NCI-H128 (cell line): ENCODE results near the gene GDAP1L1.
A peak's percentile ranks its signal among the peaks of the same experiment; 100 is the strongest.

ENCODE experiments used
- DNase-seq: peaks from one replicate; lab custom pipeline; 2025; ENCODE audit not compliant: unreplicated experiment; lab: John Stamatoyannopoulos, UW

GDAP1L1 gene

GRCh38 chr20:44247131-44247571 lies at the start of gene GDAP1L1:
Gene GDAP1L1 (plus strand): TSS chr20:44247308. CDS start chr20:44247335, 27 bp downstream.
- peak; percentile 24 for DNase-seq

GRCh38 chr20:44198872-44199271 lies 48.2 kb upstream of the GDAP1L1 start:
- DNase-seq = no peak

GRCh38 chr20:44199877-44200276 lies 47.2 kb upstream of the GDAP1L1 start:
- no peak for DNase-seq

GRCh38 chr20:44200371-44200770 lies 46.7 kb upstream of the GDAP1L1 start:
- no peak for DNase-seq

GRCh38 chr20:44200983-44201382 lies 46.1 kb upstream of the GDAP1L1 start:
- DNase-seq = no peak

GRCh38 chr20:44203161-44203560 lies 43.9 kb upstream of the GDAP1L1 start:
- no peak for DNase-seq

- DNase-seq = no peak
Observed at GRCh38 chr20:44204156-44204831, 42.8 kb upstream of the GDAP1L1 start.

- no peak for DNase-seq
Observed at GRCh38 chr20:44204832-44205215, 42.3 kb upstream of the GDAP1L1 start.

- DNase-seq = no peak
Observed at GRCh38 chr20:44206132-44206531, 41.0 kb upstream of the GDAP1L1 start.

- DNase-seq = no peak
Observed at GRCh38 chr20:44207126-44207723, 39.9 kb upstream of the GDAP1L1 start.

GRCh38 chr20:44208165-44208564 lies 38.9 kb upstream of the GDAP1L1 start:
- DNase-seq = no peak

- no peak for DNase-seq
Observed at GRCh38 chr20:44208770-44209169, 38.3 kb upstream of the GDAP1L1 start.

GRCh38 chr20:44209686-44210405 lies 37.3 kb upstream of the GDAP1L1 start:
- DNase-seq = no peak

- DNase-seq = peak; percentile 91
Observed at GRCh38 chr20:44210406-44211176, 36.5 kb upstream of the GDAP1L1 start, which contains the start of gene OSER1. Gene OSER1 (minus strand): TSS chr20:44210771. CDS start chr20:44206957, 3,814 bp downstream.

- peak; percentile 13 for DNase-seq
Observed at GRCh38 chr20:44211177-44212039, 35.7 kb upstream of the GDAP1L1 start.

- DNase-seq = no peak
Observed at GRCh38 chr20:44212792-44213191, 34.3 kb upstream of the GDAP1L1 start.

- DNase-seq = peak; percentile 17
Observed at GRCh38 chr20:44215125-44215524, 32.0 kb upstream of the GDAP1L1 start.

GRCh38 chr20:44217342-44218092 lies 29.6 kb upstream of the GDAP1L1 start:
- DNase-seq = peak; percentile 62

- DNase-seq = no peak
Observed at GRCh38 chr20:44218446-44218845, 28.7 kb upstream of the GDAP1L1 start.
